Pancreas (tissue), 10 donors: ENCODE results near the gene GOLGA5. TPM values are rescaled to one million over a fixed set of nuclear protein-coding genes. Genes with fewer than 3 reads are reported as not detected.
A peak's percentile ranks its signal among the peaks of the same experiment; 100 is the strongest.

Experiments used
- ATAC-seq, 4 donors: fragments of 200-7000 bp; cut with Tn5 transposase; one replicate each; pipeline versions ENCODE4 v1.8.0 to v1.9.1; 2020; ENCODE audit warnings: mild to moderate bottlenecking in 4 of 4, moderate library complexity in 4 of 4
- DNase-seq, 6 donors: peaks; one replicate each; pipeline ENCODE4 v3.0.0-alpha.2; 2020
- FAIRE-seq: peaks from 2 replicates; lab custom pipeline; 2012; peaks lifted over from hg19 to GRCh38; lab: Jason Lieb, UNC
- H3K27ac ChIP-seq, 4 donors: fragments of 200-600 bp; sonication (generic); 1 replicate in 3 of 4; 2 replicates in 1 of 4; pipeline versions ENCODE4 v1.5.0 to v1.8.0; 2020
- H3K27me3 ChIP-seq, 4 donors: fragments of 200-600 bp; one replicate each; pipeline ENCODE4 v1.8.0; 2021
- H3K36me3 ChIP-seq, 3 donors: fragments of 200-600 bp; sonication (generic) in 1 of 3; one replicate each; pipeline versions ENCODE4 v1.5.0 to v1.8.0; 2020 to 2021
- H3K4me1 ChIP-seq, 3 donors: fragments of 200-600 bp; one replicate each; pipeline ENCODE4 v1.8.0; 2021
- H3K4me3 ChIP-seq, 4 donors: fragments of 200-600 bp; sonication (generic) in 2 of 4; one replicate each; pipeline versions ENCODE4 v1.5.0 to v1.8.0; 2020 to 2021
- H3K9me3 ChIP-seq, 4 donors: fragments of 200-600 bp; one replicate each; pipeline ENCODE4 v1.8.0; 2021
- CTCF ChIP-seq, 4 donors: fragments of 200-600 bp; sonication (generic) in 3 of 4; IDR thresholded peaks; one replicate each; pipeline versions ENCODE4 v1.5.0 to v1.8.0; 2021; ENCODE audit warnings: antibody characterized with exemption in 4 of 4
- WGBS, 2 donors: extraction: QIAGEN DNeasy Blood & Tissue Kit; methylation state at CpG; one replicate each; pipeline ENCODE4 v1.1.7; 2013; 5-methylcytosine and 5-hydroxymethylcytosine counted together
- intact Hi-C, 3 donors: fragments of 100-400 bp; cut with DNase I; formaldehyde crosslinking; loops; one replicate each; pipeline versions ENCODE4 v1.11.1 to v1.14.2; 2022
- polyA plus RNA-seq, 2 donors: library from polyadenylated mRNA; stranded (reverse); fragments of 200-250 nt; gene quantifications; one replicate each; pipeline ENCODE4 v1.2.3, GENCODE V29; 2013
- total RNA-seq, 6 donors: library from RNA; stranded (reverse); fragmentation: NEBNext Ultra II Directional in 4 of 6; extraction: Animal tissue kit (Norgen Biotek cat#: 25700) in 4 of 6; gene quantifications; one replicate each; pipeline versions ENCODE4 v1.2.1 to v1.2.4, GENCODE V29; 2021 to 2023
- donor health status: healthy with polysubstance abuse.
- donor health status: DM: no; HTN: no; CAD: no; lungs with moderate emphysema.
- donor health status: DM: no; HTN: no; CAD: no.
- donor health status: control.
- donor health status: control.
- donor health status: Bipolar disorder and iron deficiency.
- donor health status: DM: yes; HTN: yes; CAD: no.
- donor health status: DM: no; HTN: no; CAD: no.
- donor health status: DM: no; HTN: no; CAD: no.
- donor health status: DM: yes; HTN: yes; CAD: no.

The GOLGA5 gene
- total and polyA plus RNA-seq, 8 donors: 12.8 to 22.6 (median 18.6) TPM

- no peaks in the 10 kb centered on the region for H3K27me3 ChIP-seq
- WGBS, 2 donors: 92 to 93% methylated on average over 7 of the region's 7 CpGs
- no peak overlapping the region for H3K4me3 ChIP-seq
- no peak for FAIRE-seq
- no peak for TF ChIP-seq CTCF (IDR thresholded peaks at IDR 0.05)
- no peak for DNase-seq
- intact Hi-C loops: no loop called here
- no peak for ATAC-seq
- no peaks in the 10 kb centered on the region for H3K9me3 ChIP-seq
- no peak overlapping the region for H3K27ac ChIP-seq
- no peaks in the 10 kb centered on the region for H3K36me3 ChIP-seq
- H3K4me1 ChIP-seq: peaks cover 13 to 35% (median 28%) of the 10 kb centered on the region in 3 donors
Observed at GRCh38 chr14:92880351-92880750, 86.2 kb downstream of the GOLGA5 start.

- no peaks in the 10 kb centered on the region for H3K27me3 ChIP-seq
- DNase-seq (peak in 3 of 6 donors; percentile 21 to 43 (median 25)), ATAC-seq (peak in 3 of 4 donors; percentile 59 to 71 (median 65)), FAIRE-seq (no peak)
- H3K27ac ChIP-seq: no peak overlapping the region
- H3K9me3 ChIP-seq: no peaks in the 10 kb centered on the region
- WGBS, 2 donors: 23 to 37% methylated on average over 12 of the region's 12 CpGs
- no peak overlapping the region for H3K4me3 ChIP-seq
- peak in 1 of 4 donors; percentile 29 for TF ChIP-seq CTCF (IDR thresholded peaks at IDR 0.05)
- peaks cover 13 to 30% (median 28%) of the 10 kb centered on the region in 3 donors for H3K4me1 ChIP-seq
- intact Hi-C loops: no loop called here
- H3K36me3 ChIP-seq: no peaks in the 10 kb centered on the region
Observed at GRCh38 chr14:92880851-92881250, 86.7 kb downstream of the GOLGA5 start.

GRCh38 chr14:92883066-92883465 is 89.0 kb downstream of the GOLGA5 start:
- Histone ChIP-seq H3K27ac (no peak overlapping the region), H3K4me1 (peaks cover 0 to 10% (median 8%) of the 10 kb centered on the region in 3 donors), H3K36me3 (no peaks in the 10 kb centered on the region), H3K27me3 (no peaks in the 10 kb centered on the region), H3K4me3 (no peak overlapping the region), H3K9me3 (no peaks in the 10 kb centered on the region)
- intact Hi-C loops: no loop called here
- 93 to 96% methylated on average over 5 of the region's 5 CpGs for WGBS, 2 donors
- DNase-seq (no peak), FAIRE-seq (no peak), ATAC-seq (no peak)
- no peak for TF ChIP-seq CTCF (IDR thresholded peaks at IDR 0.05)

GRCh38 chr14:92884410-92884809 is 90.3 kb downstream of the GOLGA5 start:
- no peaks in the 10 kb centered on the region for H3K27me3 ChIP-seq
- ATAC-seq (no peak), FAIRE-seq (no peak)

More at GRCh38 chr14:92884410-92884809, 90.3 kb downstream of the GOLGA5 start:
- H3K36me3 ChIP-seq: no peaks in the 10 kb centered on the region
- WGBS, 2 donors: 61 to 72% methylated on average over 3 of the region's 3 CpGs
- intact Hi-C loops: no loop called here
- no peaks in the 10 kb centered on the region for H3K4me1 ChIP-seq
- no peak overlapping the region for H3K4me3 ChIP-seq
- no peaks in the 10 kb centered on the region for H3K9me3 ChIP-seq
- TF ChIP-seq CTCF (IDR thresholded peaks at IDR 0.05): no peak
- DNase-seq: no peak
- no peak overlapping the region for H3K27ac ChIP-seq
